Activated CD4-positive, alpha-beta T cell treated with anti-CD3 and anti-CD28 coated beads for 48 hours (primary cell): ENCODE data around the gene SLC1A2.

Experiments
- DNase-seq: peaks from one replicate; pipeline ENCODE4 v3.0.0-alpha.2; 2020

Gene SLC1A2

GRCh38 chr11:35347921-35348331, 71.4 kb downstream of the SLC1A2 start:
- DNase-seq, result no peak

- DNase-seq, result no peak
These were observed 72.0 kb downstream of the SLC1A2 start for GRCh38 chr11:35347173-35347878.

GRCh38 chr11:35346472-35347156, 72.7 kb downstream of the SLC1A2 start:
- DNase-seq, result no peak

GRCh38 chr11:35344681-35345574, 74.4 kb downstream of the SLC1A2 start:
- DNase-seq, result no peak

- DNase-seq, result peak; percentile 65
These were observed 76.2 kb downstream of the SLC1A2 start for GRCh38 chr11:35343033-35343598.

- DNase-seq, result no peak
These were observed 78.6 kb downstream of the SLC1A2 start for GRCh38 chr11:35340715-35341114.

- no peak for DNase-seq
These were observed 79.3 kb downstream of the SLC1A2 start for GRCh38 chr11:35340071-35340470.

GRCh38 chr11:35338921-35339320, 80.4 kb downstream of the SLC1A2 start:
- no peak for DNase-seq

GRCh38 chr11:35337914-35338305, 81.4 kb downstream of the SLC1A2 start:
- no peak for DNase-seq

GRCh38 chr11:35337136-35337913, 82.0 kb downstream of the SLC1A2 start:
- DNase-seq, result peak; percentile 45

- DNase-seq, result no peak
These were observed 82.6 kb downstream of the SLC1A2 start for GRCh38 chr11:35336726-35337125.

- no peak for DNase-seq
These were observed 84.1 kb downstream of the SLC1A2 start for GRCh38 chr11:35335226-35335625.

- DNase-seq, result no peak
These were observed 84.8 kb downstream of the SLC1A2 start for GRCh38 chr11:35334385-35335090.

- no peak for DNase-seq
These were observed 86.8 kb downstream of the SLC1A2 start for GRCh38 chr11:35332524-35332923.

GRCh38 chr11:35330931-35331330, 88.4 kb downstream of the SLC1A2 start:
- no peak for DNase-seq

GRCh38 chr11:35330156-35330889, 89.0 kb downstream of the SLC1A2 start:
- no peak for DNase-seq

GRCh38 chr11:35327829-35328228, 91.5 kb downstream of the SLC1A2 start:
- no peak for DNase-seq

- no peak for DNase-seq
These were observed 93.0 kb downstream of the SLC1A2 start for GRCh38 chr11:35326266-35326879.

GRCh38 chr11:35324981-35325380, 94.4 kb downstream of the SLC1A2 start:
- DNase-seq, result no peak

- DNase-seq, result no peak
These were observed 95.0 kb downstream of the SLC1A2 start for GRCh38 chr11:35324183-35324886.
